Stimulated activated naive CD4-positive, alpha-beta T cell treated with Interleukin-2 at 50 U/mL for 16 hours (primary cell): ENCODE measurements around the gene HDLBP.

Experiments
- DNase-seq: peaks from one replicate; lab custom pipeline; 2025; lab: John Stamatoyannopoulos, UW

Gene HDLBP

GRCh38 chr2:241228081-241228859 is 87.2 kb downstream of the HDLBP start:
- DNase-seq, result no peak

DNA sequence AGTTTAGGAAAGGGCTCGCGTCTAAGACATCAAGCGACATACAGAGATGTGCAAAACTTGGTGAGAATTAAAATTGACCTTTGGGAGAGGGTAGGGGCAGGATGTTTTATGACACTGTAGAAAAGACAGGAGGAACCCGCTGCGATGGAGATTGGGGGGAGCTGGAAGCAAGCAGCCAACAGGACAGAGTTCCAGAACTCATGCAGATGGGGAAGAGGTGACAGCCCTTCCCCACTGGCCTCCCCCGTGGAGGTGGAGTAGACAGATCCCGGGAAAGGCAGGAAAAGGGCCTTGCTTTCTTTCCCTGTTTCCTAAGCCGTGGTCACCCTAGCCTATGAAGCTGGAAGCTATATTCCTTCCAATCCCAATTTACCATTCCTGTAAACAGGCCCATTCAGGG is 87.9 kb downstream of the HDLBP start:
- DNase-seq, result no peak

- DNase-seq, result no peak
These were observed 88.5 kb downstream of the HDLBP start for GRCh38 chr2:241226723-241227572.

DNA sequence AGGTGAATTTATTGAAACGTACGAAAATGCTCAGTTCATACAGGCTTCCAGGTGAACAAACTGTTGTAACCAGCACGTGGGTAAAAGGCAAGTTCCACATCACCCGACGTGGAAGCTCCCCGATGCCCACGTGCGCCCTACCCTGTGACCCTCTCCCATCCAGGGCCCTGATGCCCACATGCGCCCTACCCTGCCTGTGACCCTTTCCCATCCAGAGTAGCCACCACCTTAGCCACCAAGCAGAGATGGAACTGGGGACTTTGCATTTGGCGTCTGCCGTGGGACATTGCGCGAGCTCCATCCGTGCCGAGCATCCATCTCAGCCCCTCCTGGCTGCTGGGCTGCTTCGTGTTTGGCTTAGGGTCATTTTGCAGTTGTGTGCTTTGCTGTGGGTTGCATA is 89.5 kb downstream of the HDLBP start:
- DNase-seq, result no peak

GRCh38 chr2:241225545-241225944 is 89.9 kb downstream of the HDLBP start:
- no peak for DNase-seq

DNA sequence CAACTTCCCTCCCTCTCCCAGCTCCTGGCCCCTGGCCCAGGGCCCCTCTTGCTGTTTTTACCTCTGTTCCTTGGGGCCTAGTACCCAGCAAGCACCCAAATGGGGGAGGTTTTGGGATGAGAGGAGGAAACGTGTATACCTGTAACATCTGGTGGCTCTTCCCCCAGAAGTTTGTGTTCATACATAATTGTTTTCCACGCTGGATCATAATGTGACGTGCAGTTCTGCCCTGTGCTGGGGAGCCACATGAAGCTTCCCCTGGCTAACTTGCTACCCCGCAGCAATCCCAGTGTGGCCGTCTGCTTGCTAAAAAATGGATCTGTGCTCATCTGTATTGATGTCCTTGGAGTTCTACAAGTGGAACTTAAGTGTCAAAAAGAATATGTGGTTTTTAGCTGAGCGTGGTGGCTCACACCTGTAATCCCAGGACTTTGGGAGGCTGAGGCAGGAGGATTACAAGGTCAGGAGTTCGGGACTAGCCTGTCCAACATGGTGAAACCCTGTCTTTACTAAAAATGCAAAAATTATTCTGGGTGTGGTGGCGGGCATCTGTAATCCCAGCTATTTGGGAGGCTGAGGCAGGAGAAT is 90.5 kb downstream of the HDLBP start:
- DNase-seq, result no peak

DNA sequence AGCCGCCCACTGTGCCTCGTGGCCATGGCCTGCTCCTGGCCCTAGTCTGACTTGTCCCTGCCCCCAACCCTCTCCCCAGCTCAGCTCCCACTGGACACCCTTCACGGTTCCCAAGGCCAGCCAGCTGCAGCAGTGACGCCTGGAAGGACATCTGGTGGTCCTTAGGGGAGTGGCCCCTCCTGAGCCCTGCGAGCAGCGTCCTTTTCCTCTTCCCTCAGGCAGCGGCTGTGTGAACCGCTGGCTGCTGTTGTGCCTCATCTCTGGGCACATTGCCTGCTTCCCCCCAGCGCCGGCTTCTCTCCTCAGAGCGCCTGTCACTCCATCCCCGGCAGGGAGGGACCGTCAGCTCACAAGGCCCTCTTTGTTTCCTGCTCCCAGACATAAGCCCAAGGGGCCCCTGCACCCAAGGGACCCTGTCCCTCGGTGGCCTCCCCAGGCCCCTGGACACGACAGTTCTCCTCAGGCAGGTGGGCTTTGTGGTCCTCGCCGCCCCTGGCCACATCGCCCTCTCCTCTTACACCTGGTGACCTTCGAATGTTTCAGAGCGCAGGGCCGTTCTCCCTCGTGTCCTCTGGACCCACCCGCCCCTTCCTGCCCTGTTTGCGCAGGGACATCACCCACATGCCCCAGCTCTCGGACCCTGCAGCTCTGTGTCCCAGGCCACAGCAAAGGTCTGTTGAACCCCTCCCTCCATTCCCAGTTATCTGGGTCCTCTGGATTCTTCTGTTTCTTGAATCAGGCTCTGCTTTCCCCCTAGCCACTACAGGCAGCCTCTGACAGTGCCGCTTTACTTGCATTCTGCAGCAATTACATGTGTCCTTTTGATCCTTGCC is 91.2 kb downstream of the HDLBP start:
- DNase-seq, result no peak

DNA sequence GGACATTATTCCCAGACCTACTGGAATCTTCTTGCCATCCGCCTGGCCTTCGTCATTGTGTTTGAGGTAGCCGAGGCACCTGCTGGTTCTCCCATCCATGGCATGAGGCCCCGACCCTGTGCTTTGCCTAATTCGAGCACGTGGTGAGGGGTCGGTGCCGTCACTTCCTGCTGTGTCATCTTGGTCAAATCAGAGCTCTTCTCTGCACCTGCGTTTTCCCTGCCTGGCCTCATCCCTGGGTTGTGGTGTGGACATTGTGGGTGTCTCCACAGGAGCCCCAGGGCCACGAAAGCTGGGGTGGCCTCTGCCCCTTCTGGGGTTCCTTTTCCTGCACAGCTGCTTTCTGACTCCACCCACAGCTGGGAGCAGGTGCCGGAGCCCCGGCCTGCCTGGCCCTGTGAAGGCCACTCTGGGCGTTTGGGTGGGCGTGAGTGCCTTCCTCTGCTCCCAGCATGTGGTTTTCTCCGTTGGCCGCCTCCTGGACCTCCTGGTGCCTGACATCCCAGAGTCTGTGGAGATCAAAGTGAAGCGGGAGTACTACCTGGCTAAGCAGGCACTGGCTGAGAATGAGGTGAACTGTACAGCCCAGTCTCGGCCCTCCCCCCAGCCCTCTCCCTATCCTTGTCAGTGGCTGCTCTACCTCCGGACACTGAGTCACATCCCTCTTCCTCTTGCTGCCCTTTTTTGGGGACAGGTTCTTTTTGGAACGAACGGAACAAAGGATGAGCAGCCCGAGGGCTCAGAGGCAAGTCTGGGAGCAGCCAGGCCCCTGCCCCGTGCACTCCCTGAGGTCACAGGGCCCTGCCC is 92.1 kb downstream of the HDLBP start:
- DNase-seq, result no peak

DNA sequence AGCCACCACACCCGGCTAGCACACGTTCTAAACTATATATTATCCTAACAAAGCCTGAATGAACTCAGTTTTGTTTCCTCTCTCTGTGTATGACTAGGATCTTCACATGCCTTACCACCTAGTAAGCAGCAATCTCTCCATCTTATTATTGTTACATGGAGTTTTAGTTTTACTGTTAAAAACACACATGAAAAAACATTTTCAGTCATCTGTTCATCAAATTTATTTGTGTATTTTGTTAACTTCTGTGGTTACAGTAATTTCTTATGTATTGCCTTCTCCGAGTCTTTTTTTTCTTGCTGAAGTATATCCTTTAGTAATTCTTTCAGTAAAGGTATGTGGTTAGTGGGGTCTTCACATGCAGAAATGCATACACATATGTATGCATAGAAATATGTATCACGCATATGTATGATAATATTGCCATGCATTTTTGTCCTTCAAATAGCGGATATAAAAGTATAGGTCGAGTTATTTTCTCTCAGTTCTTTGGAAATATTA is 95.6 kb downstream of the HDLBP start:
- no peak for DNase-seq

GRCh38 chr2:241219030-241219382 is 96.5 kb downstream of the HDLBP start:
- DNase-seq, result no peak

- DNase-seq, result peak; percentile 21
These were observed 97.1 kb downstream of the HDLBP start for GRCh38 chr2:241218131-241219029.

DNA sequence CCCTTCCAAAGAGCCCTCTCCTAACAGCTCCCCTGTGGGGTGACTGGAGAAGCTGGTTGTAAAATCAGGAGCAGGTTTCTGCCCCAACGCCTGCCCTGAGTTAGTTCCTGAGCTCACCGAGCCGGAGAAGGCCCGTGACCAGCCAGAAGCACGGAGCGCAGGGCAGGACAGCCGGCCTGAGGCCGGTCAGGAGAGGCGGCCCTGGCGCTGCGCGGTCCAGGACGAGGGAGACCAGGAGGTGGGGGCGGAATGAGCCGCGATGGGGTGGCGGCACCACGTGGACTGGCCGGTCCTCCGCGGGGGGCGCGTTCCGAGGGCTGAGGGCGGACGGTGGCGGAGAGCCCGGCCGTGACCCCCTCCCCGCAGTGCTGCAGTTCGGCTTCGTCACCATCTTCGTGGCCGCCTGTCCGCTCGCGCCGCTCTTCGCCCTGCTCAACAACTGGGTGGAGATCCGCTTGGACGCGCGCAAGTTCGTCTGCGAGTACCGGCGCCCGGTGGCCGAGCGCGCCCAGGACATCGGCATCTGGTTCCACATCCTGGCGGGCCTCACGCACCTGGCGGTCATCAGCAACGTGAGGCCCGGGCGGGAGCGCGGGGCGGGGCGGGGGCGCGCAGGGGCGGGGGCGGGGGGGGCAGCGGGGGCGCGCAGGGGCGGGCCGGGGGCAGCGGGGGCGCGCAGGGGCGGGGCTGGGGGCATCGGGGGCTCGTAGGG is 98.0 kb downstream of the HDLBP start:
- peak; percentile 21 for DNase-seq

DNA sequence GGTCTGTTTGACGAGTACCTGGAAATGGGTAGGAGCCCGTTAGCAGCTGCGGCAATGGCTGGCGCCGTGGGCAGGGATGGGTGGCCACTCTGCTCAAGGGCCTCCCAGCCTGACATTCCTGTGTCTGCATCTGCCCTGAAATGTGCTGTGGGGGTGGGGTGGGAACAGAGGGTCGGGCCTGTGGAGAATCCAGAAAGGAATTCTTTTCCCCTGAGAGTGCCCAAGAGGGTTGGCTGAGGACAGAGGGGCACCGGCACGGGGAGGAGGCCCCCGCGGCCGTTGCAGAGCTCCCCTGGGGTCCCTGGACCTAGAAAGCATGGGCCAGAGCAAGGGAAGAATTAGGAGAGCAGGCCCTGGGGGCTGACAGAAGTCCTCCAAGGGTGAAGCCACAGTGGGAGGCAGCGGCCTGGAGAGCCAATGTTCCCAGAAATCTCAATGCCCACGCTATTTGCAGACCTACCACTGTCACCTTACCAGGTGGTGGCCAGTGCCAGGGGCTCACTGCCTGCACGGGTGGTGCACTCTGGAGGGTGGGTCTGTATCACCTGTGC is 99.2 kb downstream of the HDLBP start:
- no peak for DNase-seq

DNA sequence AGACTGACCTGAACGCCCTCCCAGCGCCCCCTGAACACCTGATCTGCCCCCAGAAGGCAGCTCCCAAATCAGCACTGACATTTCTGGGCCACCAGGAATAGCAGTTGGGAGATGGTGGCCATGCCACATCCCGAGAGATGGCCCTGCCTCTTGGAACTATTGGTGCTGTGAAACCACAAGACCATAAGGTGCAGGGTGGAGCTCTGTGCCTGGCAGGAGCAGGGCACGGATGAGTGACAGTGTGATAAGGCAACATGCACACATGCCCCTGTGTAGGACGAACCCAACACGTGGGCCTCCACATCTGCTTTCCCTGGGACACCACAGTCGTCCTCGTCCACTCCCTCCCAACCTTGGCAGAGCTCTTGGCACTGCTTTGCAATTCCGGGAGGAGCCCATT is 100.1 kb downstream of the HDLBP start:
- no peak for DNase-seq

DNA sequence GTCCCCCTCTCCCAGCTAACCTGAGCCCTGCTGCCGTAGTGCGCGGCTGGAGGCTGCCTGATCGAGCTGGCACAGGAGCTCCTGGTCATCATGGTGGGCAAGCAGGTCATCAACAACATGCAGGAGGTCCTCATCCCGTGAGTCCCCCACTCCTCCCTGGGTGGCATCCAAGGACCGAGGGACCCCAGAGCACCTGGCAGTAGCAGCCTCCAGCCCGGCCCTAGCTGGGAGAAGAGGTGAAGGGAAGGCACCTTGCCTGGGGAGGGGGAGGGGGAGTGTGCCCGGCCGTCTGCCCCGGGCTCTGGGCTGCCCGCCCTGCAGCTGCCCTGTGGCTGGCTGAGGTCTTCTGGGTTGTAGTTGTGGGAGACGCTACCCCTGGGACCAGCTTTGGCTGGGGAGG is 100.7 kb downstream of the HDLBP start:
- DNase-seq, result no peak

DNA sequence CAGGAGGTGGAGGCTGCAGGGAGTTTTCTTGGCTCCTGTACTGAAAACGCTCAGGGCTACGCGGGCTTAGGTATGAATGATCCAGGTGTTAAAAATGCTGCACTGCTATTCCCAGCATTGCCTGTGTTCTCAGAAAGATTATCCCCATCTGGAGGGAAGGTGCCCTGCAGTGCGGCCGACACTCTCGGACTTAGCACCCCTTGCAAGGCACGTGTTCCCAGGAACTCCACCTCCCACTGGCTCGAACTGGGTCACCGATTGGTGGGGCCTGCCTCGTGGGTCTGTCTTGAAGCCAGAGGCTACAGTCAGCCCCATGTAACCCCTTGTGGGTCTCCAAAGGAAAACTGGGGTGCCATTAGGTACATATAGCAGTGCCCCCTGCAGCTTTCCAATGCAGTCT is 101.3 kb downstream of the HDLBP start:
- no peak for DNase-seq

- no peak for DNase-seq
These were observed 101.9 kb downstream of the HDLBP start for GRCh38 chr2:241213567-241213966.

DNA sequence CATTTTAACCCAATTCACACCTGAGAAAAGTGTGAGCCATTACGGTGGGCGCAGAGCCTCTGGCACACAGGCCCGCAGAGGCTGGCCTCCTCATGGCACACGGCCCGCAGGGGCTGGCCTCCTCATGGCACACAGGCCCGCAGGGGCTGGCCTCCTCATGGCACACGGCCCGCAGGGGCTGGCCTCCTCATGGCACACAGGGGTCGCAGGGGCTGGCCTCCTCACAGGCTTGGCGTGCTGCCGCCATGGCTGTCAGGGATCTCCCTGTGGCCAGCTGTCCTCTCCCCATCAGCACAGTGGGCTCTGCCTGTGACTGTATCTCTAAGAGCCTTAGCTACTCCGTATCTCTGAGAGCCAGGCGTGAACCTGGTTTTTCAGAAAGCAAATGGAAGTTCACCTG is 102.4 kb downstream of the HDLBP start:
- DNase-seq, result no peak

GRCh38 chr2:241211276-241211675 is 104.2 kb downstream of the HDLBP start:
- DNase-seq, result no peak
